HCT116 (cell line): ENCODE measurements around the gene ABCC1. TPM values are rescaled to one million over a fixed set of nuclear protein-coding genes. Genes with fewer than 3 reads are reported as not detected.

ENCODE experiments used
- ATAC-seq: fragments of 200-7000 bp; cut with Tn5 transposase; 2 replicates; pipeline ENCODE4 v1.9.1; 2020; ENCODE audit warnings: mild to moderate bottlenecking, moderate library complexity
- BruUV-seq: library from RNA; stranded (reverse); fragments of 400-500 nt; replicated peaks from 2 replicates; lab custom pipeline; 2021; lab: Mats Ljungman, UMichigan
- CTCF ChIA-PET: fragments of 300-600 bp; sonication (Branson Sonifier 250); formaldehyde crosslinking; loops from one replicate; lab custom pipeline; 2021; ENCODE audit warnings: antibody characterized with exemption; lab: Charles Lee
- POLR2A ChIA-PET: fragments of 300-600, 350-600 bp; sonication (Branson Sonifier 250); formaldehyde crosslinking; loops from one replicate; lab custom pipeline; 2021; ENCODE audit warnings: antibody characterized with exemption; lab: Charles Lee
- RAD21 ChIA-PET, 2 experiments: fragments of 300-600 bp; sonication (Branson Sonifier 250); formaldehyde crosslinking; loops; one replicate each; lab custom pipeline; 2023; ENCODE audit warnings: low total read pairs in 2 of 2; ENCODE audit not compliant: uncharacterized antibody in 2 of 2, unreplicated experiment in 2 of 2, low non-redundant PET in 1 of 2; lab: Charles Lee
- DNase-seq: peaks from one replicate; pipeline ENCODE4 v3.0.0-alpha.2; 2010; ENCODE audit warnings: low read depth, low spot score
- H2AFZ ChIP-seq: fragments of 200-600 bp; shearing (Covaris generic), sonication (generic); 2 replicates; pipeline ENCODE4 v1.6.1; 2017; ENCODE audit warnings: low read depth, mixed run types, mixed read lengths, antibody characterized with exemption, low read length; ENCODE audit not compliant: poor library complexity, severe bottlenecking
- H3K27ac ChIP-seq: 2 replicates; pipeline ENCODE4 v1.5.1; 2012; ENCODE audit warnings: low read depth, low read length
- H3K27me3 ChIP-seq: fragments of 200-600 bp; sonication (generic); 2 replicates; pipeline ENCODE4 v1.6.1; 2016; ENCODE audit warnings: mixed run types, low read length, mixed read lengths; ENCODE audit not compliant: insufficient read depth
- H3K36me3 ChIP-seq, 2 experiments: fragments of 200-500 bp in 1 of 2; fragments of 200-600 bp in 1 of 2; sonication (Bioruptor generic) in 1 of 2; sonication (generic) in 1 of 2; 2 replicates each; pipeline versions ENCODE4 v1.5.1 to v1.6.1; 2014 to 2016; ENCODE audit warnings: low read length in 2 of 2, inconsistent platforms in 1 of 2, mixed read lengths in 1 of 2, mixed run types in 1 of 2; ENCODE audit not compliant: insufficient read depth in 2 of 2, control insufficient read depth in 1 of 2
- H3K4me1 ChIP-seq, 2 experiments: fragments of 200-600 bp in 1 of 2; sonication (generic) in 1 of 2; 2 replicates each; pipeline versions ENCODE4 v1.5.1 to v1.6.1; 2012 to 2017; ENCODE audit warnings: low read length in 2 of 2, inconsistent platforms in 1 of 2, mild to moderate bottlenecking in 1 of 2, mixed read lengths in 1 of 2, mixed run types in 1 of 2, moderate library complexity in 1 of 2; ENCODE audit not compliant: insufficient read depth in 2 of 2, control insufficient read depth in 1 of 2
- H3K4me2 ChIP-seq: fragments of 200-600 bp; sonication (generic); 2 replicates; pipeline ENCODE4 v1.6.1; 2017; ENCODE audit warnings: mixed run types, low read length, mixed read lengths
- H3K4me3 ChIP-seq, 2 experiments: fragments of 200-600 bp in 1 of 2; sonication (generic) in 1 of 2; replicated peaks in 1 of 2; 2 replicates each; pipeline ENCODE4 v1.5.1; 2011 to 2016; ENCODE audit warnings: low read length in 2 of 2, control low read depth in 1 of 2, low read depth in 1 of 2, mild to moderate bottlenecking in 1 of 2, mixed read lengths in 1 of 2, mixed run types in 1 of 2
- H3K79me2 ChIP-seq: fragments of 200-600 bp; sonication (generic); 2 replicates; pipeline ENCODE4 v1.6.1; 2017; ENCODE audit warnings: mild to moderate bottlenecking, mixed run types, low read length, moderate library complexity, mixed read lengths; ENCODE audit not compliant: insufficient read depth
- H3K9ac ChIP-seq: fragments of 200-600 bp; sonication (generic); 2 replicates; pipeline ENCODE4 v1.6.1; 2016; ENCODE audit warnings: low read length, mixed read lengths
- H3K9me2 ChIP-seq: fragments of 200-600 bp; sonication (generic), shearing (Covaris generic); 2 replicates; pipeline ENCODE4 v1.6.1; 2017; ENCODE audit warnings: mixed run types, mild to moderate bottlenecking, moderate library complexity; ENCODE audit not compliant: insufficient read depth
- H3K9me3 ChIP-seq, 2 experiments: fragments of 200-500 bp in 1 of 2; fragments of 200-600 bp in 1 of 2; sonication (Bioruptor generic) in 1 of 2; sonication (generic) in 1 of 2; 2 replicates each; pipeline ENCODE4 v1.6.1; 2014 to 2017; ENCODE audit warnings: low read length in 2 of 2, mixed read lengths in 2 of 2, inconsistent platforms in 1 of 2, low read depth in 1 of 2, mild to moderate bottlenecking in 1 of 2, mixed run types in 1 of 2, moderate library complexity in 1 of 2; ENCODE audit not compliant: control insufficient read depth in 1 of 2, insufficient read depth in 1 of 2
- H4K20me1 ChIP-seq: fragments of 200-600 bp; sonication (generic), shearing (Covaris generic); 2 replicates; pipeline ENCODE4 v1.6.1; 2017; ENCODE audit warnings: mixed run types, mild to moderate bottlenecking, moderate library complexity; ENCODE audit not compliant: insufficient read depth
- ATF3 ChIP-seq: IDR thresholded peaks from 2 replicates; pipeline ENCODE4 v1.6.1; 2012
- CBX3 ChIP-seq: IDR thresholded peaks from 2 replicates; pipeline ENCODE4 v1.6.1; 2012; ENCODE audit warnings: low read depth
- CTCF ChIP-seq, 3 experiments: fragments of 200-600 bp in 1 of 3; sonication (generic) in 1 of 3; IDR thresholded peaks in 2 of 3; conservative IDR thresholded peaks in 1 of 3; 2 replicates each; pipeline ENCODE4 v1.5.1; 2012 to 2017; ENCODE audit warnings: low read depth in 2 of 3, low read length in 2 of 3, antibody characterized with exemption in 1 of 3, borderline replicate concordance in 1 of 3, control low read depth in 1 of 3, mild to moderate bottlenecking in 1 of 3, mixed read lengths in 1 of 3, mixed run types in 1 of 3, moderate library complexity in 1 of 3; ENCODE audit not compliant: insufficient read depth in 1 of 3
- EGR1 ChIP-seq: IDR thresholded peaks from 2 replicates; pipeline ENCODE4 v1.6.1; 2012; ENCODE audit warnings: low read depth
- REST ChIP-seq: IDR thresholded peaks from 2 replicates; pipeline ENCODE4 v1.6.1; 2012; ENCODE audit warnings: low read depth
- SRF ChIP-seq: IDR thresholded peaks from 2 replicates; pipeline ENCODE4 v1.6.1; 2012; ENCODE audit warnings: low read depth
- TCF7L2 ChIP-seq: IDR thresholded peaks from 2 replicates; pipeline ENCODE4 v1.7.0; 2011; ENCODE audit warnings: borderline replicate concordance, inconsistent platforms; ENCODE audit not compliant: insufficient read depth, insufficient read length; ENCODE audit errors: extremely low read depth
- YY1 ChIP-seq: IDR thresholded peaks from 2 replicates; pipeline ENCODE4 v1.6.1; 2011; ENCODE audit warnings: low read length, low read depth, moderate library complexity, mild to moderate bottlenecking; ENCODE audit not compliant: insufficient replicate concordance; ENCODE audit errors: extremely low read depth
- ZBTB33 ChIP-seq: IDR thresholded peaks from 2 replicates; pipeline ENCODE4 v1.6.1; 2011; ENCODE audit warnings: mild to moderate bottlenecking, low read length, moderate library complexity; ENCODE audit not compliant: insufficient replicate concordance; ENCODE audit errors: extremely low read depth
- ZFX ChIP-seq: fragments of 450-650 bp; IDR thresholded peaks from 2 replicates; pipeline ENCODE4 v1.6.1; 2017
- intact Hi-C: fragments of 100-400 bp; cut with micrococcal nuclease; formaldehyde crosslinking; loops from 2 replicates; pipeline ENCODE4 v1.10.0; 2022
- total RNA-seq: library from RNA; stranded (reverse); gene quantifications from one replicate; pipeline ENCODE4 v1.2.1, GENCODE V29; 2021; ENCODE audit not compliant: unreplicated experiment

Gene ABCC1
- total RNA-seq, 1 experiment from 2014 or later, result 61.9 TPM

GRCh38 chr16:15973421-15973820 is 24.0 kb downstream of the ABCC1 start:
- no peak for DNase-seq
- Histone ChIP-seq H3K4me1 (peaks cover 8 to 19% of the 10 kb centered on the region in 2 experiments; a peak in 3 of 4 replicates), H3K4me3 (no peak overlapping the region), H3K9me3 (peaks cover 8 to 21% of the 10 kb centered on the region in 2 experiments; a peak in 2 of 4 replicates), H3K9ac (no peak overlapping the region), H2AFZ (no peak overlapping the region), H3K27ac (no peak overlapping the region), H3K27me3 (no peaks in the 10 kb centered on the region), H3K4me2 (no peak overlapping the region), H3K79me2 (peaks cover 100% of the 10 kb centered on the region), H4K20me1 (peaks cover 3% of the 10 kb centered on the region; the same call in 1 of the 2 replicates), H3K36me3 (peaks cover 0 to 39% of the 10 kb centered on the region in 2 experiments; a peak in 1 of 4 replicates), H3K9me2 (no peaks in the 10 kb centered on the region)
- no TSS peak for BruUV-seq
- TF ChIP-seq SRF (no peak), TCF7L2 (no peak), CBX3 (no peak), CTCF (IDR thresholded peaks at IDR 0.05 in 2 of 3, conservative IDR thresholded peaks at IDR 0.05 in 1 of 3; ENCODE audit: borderline replicate concordance in 1 of 3, insufficient read depth in 1 of 3, low read depth in 2 of 3, low read length in 2 of 3) (no peak), ZBTB33 (no peak), YY1 (no peak), REST (no peak), ZFX (no peak), ATF3 (no peak), EGR1 (no peak)
- POLR2A ChIA-PET, result no interaction called here
- RAD21 ChIA-PET, result no interaction called here
- CTCF ChIA-PET, result no interaction called here
- no peak for ATAC-seq
- intact Hi-C loops, result no loop called here
